HT-29 (cell line): Measurements from ENCODE around the gene ENSA. TPM values are rescaled to one million over a fixed set of nuclear protein-coding genes. Genes with fewer than 3 reads are reported as not detected.
"Not testable (repeated sequence)": the region's sequence is repeated elsewhere in the genome, so short reads cannot be mapped to it uniquely, and the experiment has no call there.

Source experiments
- DNase-seq: peaks from one replicate; pipeline ENCODE4 v3.0.0-alpha.2; 2015; ENCODE audit warnings: low spot score
- total RNA-seq: library from RNA; depleted of rRNA; stranded (reverse); fragments of >200 nt; shearing (Covaris generic); gene quantifications from 2 replicates; pipeline ENCODE4 v1.2.3, GENCODE V29; 2014; rRNA removed

Gene ENSA, protein sequence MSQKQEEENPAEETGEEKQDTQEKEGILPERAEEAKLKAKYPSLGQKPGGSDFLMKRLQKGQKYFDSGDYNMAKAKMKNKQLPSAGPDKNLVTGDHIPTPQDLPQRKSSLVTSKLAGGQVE
- 163 and 200 TPM in 2 replicates for total RNA-seq

DNA sequence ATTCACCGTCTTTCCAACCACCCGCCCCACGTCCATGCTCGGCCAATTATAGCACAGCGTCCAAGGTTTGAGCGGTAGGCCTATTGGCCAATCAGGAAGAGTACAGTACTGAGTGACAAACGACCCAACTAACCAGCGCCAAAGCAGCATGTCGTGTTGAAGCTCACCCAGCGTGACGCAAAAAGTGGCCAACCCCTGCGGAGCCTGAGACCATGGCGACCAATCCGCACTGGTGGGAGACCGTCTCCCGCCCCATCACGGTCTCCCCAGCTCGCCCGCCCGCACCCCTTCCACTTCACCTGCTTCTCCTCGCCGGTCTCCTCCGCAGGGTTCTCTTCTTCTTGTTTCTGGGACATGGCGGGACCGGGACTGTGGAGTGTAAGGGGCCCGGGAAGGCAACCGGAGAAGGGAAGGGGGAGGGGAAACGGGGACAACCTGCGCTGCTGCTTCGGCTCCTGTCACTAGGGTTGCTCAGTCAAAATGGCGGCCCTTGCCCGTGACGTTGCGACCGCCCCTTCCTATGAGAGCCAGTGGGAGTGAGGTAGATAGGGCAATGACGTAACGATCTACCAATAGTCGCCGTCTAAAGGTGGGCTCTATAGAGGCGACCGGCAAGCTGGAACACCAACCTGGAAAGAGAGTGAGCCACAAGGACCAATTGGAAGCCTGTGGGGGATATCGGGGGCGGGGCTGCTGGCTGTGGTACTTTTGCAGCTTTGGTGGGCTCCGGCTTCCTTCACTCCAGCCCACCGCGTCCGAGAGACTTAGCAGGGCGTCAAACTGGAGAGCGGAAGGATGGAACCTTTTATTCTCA lies at the start of gene ENSA:
TSS of gene ENSA (minus strand) at position 498 of the 814 bp plus-strand sequence. CDS start at position 356, 142 bp downstream.
- DNase-seq = peak; percentile 98

DNA sequence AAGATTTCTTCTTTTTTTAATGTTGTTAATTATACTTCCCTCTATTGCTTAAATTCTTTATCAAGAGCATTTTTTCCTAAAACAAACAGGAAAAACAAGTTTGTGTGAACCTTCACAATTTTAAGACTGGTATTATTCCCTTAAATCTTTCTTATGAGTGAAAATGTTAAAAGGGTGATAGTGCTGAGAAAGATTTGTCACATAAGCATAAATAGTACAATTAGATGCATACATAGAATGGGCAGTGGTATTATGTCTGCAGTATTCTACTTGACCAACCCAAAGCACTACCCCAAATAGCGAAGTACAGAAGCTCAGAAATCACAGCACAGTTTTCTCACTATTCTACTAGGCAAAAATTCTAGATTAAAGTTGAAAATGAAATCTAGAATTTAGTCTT lies 49.6 kb upstream of the ENSA start:
- no peak for DNase-seq

DNA sequence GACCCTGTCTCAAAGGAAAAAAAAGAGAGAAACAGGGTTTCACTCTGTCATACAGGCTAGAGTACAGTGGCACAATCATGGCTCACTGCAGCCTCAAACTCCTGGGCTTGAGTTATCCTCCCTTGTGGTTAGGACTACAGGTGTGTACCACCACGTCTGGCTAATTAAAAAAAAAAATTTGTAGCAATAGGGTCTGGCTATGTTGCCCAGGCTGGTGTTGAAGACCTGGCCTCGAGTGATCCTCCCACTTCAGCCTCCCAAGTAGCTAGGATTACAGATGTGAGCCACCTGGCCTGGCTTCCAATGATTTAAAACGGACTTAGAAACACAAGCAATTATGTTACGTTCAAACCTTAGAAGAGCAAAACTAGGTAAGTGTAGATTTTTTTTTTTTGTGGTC lies 45.5 kb upstream of the ENSA start:
- DNase-seq = no peak

DNA sequence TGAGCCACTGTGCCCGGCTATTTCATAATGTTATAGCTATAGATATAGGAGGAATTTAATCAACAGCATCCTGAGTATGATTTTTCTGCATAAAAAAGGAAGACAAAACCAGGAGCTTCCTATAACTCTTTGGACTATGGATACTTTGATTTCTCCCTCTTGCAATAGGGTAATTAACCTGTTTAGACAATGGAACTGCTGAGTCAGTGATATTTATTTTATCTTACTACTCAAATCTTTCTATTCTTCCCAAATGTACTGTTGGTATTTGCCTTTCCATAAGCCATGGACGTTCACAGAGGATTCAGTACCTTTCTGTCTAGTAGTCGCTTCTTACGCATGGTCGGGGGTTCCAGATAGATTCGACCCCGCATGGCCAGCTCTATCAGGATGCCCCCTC lies 33.9 kb upstream of the ENSA start:
- no peak for DNase-seq

DNA sequence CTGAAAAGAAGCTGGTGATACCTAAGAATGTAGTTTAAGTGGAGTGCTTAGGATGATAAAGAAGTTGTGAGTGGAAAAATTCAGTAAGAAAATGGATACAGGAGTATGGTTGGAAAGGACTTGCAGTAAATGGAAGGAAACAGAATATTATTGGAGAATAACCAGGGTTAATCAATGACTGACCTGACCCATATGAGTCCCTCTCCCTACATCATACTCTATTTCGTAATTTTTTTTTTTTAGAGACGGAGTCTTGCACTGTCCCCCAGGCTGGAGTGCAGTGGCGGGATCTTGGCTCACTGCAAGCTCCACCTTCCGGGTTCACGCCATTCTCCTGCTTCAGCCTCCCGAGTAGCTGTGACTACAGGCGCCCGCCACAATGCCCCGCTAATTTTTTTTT lies 33.4 kb upstream of the ENSA start:
- DNase-seq = no peak

DNA sequence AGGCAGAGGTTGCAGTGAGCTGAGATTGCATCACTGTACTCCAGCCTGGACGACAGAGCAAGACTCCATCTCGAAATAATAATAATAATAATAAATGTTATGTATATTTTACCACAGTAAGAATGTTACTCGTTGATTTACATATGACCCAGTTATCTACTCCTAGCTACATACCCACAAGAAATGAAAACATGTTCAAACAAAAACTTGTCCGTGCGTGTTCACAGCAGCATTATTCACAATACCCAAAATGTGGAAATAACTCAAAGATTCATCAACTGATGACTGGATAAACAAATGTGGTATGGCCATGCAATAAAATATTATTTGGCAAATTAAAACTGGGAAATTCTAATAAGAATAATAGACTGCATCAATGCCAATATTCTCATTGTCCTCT lies 31.7 kb upstream of the ENSA start:
- DNase-seq = no peak

DNA sequence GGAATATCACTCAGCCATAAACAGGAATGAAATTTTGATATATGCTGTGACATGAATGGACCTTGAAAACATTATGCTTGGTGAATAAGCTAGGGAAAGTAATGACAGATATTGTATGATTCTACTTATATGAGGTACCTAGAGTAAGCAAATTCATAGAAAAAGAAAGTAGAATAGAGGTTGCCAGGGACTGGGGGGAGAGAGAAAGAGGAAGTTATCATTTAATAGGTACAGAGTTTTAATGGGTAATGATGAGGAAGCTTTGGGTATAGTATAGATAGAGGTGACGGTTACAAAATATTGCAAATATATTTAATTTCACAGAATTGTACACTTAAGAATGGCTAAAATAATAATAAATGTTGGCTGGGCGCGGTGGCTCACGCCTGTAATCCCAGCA lies 31.2 kb upstream of the ENSA start:
- no peak for DNase-seq

DNA sequence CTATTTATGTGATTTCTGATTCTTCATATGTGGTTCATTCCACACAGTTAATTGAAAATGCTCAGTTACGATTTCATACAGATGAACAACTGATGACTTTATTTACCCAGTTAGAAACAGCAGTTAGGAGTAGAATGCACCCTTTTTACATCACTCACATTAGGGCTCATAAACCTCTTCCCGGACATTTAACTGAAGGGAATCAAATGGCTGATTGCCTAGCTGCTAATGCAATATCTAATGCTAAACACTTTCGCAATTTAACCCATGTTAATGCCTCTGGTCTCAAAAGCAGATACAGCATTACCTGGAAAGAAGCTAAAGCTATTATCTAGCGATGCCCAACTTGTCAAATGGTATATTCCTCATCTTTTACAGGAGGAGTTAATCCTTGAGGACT lies 27.7 kb upstream of the ENSA start:
- not testable (repeated sequence) for DNase-seq

DNA sequence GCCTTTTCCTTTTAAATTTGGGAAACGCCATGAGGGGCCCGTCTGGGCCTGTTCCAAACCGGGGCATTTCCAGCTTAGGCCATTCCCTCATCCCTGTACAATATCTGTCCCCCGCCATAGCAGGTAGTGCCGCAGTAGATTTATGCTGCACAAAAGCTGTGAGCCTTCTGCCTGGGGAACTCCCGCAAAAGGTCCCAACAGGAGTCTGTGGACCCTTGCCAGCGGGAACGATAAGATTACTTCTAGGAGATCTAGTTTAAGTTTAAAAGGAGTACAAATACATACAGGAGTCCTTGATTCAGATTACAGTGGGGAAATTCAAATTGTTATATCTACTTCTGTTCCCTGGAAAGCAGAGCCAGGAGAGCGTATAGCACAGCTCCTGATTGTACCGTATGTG lies 25.2 kb upstream of the ENSA start:
- not testable (repeated sequence) for DNase-seq

DNA sequence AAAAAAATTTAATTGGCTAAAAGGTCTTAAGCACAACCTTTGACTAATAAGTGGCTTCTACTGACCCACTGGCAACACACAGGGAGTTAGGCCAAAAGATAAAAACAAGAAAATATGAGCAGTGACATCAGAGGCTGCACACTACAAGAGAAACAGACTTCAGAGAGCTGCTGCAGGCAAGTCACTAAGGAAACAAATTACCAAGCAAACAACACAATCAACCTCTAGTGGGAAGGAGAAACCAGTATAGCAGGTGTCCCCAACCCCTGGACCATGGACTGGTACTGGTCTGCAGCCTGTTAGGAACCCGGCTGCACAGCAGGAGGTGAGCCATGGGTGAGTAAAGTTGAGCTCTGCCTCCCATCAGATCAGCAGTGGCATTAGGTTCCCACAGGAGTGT lies 20.8 kb upstream of the ENSA start:
- peak; percentile 67 for DNase-seq

DNA sequence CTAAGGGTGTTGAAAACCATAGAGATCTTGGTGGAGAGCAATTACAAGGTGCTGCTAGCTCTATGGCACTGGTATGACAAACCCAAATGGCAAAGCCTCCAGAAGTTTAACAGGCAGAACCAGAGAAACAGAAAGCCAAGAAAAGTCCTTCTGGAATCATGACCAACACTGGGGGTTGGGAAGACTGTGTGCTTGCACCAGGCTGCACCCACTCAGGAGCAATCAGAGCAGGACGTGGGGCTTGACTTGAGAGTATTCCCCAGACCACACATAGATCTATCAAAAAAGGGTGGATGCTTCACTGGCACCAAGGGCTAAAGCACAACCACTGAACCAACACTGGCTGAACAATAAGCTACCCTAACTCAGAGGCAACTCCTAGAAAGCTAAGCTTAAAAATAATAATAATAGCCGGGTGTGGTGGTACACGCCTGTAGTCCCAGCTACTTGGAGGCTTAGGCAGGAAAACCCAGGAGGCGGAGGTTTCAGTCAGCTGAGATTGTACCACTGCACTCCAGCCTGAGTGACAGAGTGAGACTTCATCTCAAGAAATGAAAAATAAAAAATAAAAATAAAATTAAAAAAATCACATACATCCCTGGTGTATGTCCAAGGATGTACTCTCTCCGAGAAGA lies 20.1 kb upstream of the ENSA start:
- no peak for DNase-seq

DNA sequence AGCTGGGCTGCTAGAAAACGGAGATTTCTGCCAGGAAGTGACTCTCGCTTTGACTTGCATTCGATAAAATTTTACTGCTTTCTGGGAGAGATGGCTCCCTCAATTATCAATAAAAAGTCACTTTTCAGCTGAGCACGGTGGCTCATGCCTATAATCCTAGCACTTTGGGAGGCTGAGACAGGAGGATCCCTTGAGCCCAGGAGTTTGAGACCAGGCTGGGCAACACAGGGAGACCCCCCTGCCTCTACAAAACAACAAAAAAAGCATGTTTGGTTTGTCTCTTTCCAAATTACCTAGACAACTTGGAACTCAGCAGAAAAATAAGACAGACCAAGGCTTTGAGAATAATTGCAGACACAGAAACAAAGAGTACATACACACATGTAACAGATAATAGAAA lies 12.9 kb upstream of the ENSA start:
- DNase-seq = no peak

DNA sequence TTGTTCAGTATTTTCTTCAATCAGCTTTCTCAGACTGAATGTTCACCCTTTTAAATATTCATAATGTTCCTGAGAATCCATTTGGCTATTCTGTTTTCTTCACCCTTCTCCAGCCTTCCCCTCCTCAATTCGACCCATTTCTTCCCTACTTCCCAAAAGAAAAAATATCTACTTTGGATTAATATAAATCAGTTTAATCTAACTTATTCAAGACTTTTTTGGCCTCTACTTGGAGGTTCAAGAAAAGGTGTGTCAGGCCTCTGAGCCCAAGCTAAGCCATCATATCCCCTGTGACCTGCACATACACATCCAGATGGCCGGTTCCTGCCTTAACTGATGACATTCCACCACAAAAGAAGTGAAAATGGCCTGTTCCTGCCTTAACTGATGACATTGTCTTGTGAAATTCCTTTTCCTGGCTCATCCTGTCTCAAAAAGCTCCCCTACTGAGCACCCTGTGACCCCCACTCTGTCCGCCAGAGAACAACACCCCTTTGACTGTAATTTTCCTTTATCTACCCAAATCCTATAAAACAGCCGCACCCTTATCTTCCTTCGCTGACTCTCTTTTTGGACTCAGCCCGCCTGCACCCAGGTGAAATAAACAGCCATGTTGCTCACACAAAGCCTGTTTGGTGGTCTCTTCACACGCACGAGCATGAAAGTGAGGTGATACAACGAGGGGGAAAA lies 11.9 kb upstream of the ENSA start:
- DNase-seq = not testable (repeated sequence)

DNA sequence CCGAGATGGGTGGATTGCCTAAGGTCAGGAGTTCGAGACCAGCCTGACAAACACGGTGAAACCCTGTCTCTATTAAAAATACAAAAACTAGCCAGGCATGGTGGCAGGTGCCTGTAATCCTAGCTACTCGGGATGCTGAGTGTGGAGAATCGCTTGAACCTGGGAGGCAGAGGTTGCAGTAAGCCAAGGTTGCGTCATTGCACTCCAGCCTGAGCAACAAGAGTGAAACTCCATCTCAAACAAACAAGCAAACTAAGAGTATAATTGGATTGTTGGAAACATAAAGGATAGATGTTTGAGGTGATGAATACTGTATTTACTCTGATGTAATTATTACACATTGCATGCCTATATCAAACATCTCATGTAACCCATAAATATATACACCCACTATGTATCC lies 9.0 kb upstream of the ENSA start:
- not testable (repeated sequence) for DNase-seq

DNA sequence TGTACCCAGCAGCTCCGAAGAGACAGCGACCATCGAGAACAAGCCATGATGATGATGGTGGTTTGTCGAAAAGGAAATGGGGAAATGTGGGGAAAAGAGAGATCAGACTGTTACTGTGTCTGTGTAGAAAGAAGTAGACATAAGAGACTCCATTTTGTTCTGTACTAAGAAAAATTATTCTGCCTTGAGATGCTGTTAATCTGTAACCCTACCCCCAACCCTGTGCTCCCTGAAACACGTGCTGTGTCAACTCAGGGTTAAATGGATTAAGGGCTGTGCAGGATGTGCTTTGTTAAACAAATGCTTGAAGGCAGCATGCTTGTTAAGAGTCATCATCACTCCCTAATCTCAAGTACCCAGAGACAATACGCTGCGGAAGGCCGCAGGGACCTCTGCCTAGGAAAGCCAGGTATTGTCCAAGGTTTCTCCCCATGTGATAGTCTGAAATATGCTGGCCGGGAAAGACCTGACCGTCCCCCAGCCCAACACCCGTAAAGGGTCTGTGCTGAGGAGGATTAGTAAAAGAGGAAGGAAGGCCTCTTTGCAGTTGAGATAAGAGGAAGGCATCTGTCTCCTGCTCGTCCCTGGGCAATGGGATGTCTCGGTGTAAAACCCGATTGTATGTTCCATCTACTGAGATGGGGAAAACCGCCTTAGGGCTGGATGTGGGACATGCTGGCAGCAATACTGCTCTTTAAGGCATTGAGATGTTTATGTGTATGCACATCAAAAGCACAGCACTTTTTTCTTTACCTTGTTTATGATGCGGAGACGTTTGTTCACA lies 5.6 kb upstream of the ENSA start:
- DNase-seq = not testable (repeated sequence)

DNA sequence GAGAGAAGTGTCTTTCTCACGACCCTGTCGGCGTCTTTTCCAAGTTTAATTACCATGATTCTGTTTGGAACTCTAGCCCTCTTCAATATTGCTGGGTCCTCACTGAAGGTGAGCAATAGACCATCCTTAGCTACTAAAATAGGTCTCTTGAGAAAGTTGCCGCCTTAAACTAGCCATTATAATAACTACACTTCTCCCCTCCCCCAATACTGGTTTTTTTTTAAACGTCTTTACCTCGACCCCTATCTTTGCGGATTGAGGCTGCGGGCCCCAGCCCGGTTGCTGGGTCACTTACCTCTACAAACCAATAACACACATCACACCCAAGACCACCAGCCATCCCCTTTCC lies 672 bp downstream of the ENSA start:
- DNase-seq = no peak

DNA sequence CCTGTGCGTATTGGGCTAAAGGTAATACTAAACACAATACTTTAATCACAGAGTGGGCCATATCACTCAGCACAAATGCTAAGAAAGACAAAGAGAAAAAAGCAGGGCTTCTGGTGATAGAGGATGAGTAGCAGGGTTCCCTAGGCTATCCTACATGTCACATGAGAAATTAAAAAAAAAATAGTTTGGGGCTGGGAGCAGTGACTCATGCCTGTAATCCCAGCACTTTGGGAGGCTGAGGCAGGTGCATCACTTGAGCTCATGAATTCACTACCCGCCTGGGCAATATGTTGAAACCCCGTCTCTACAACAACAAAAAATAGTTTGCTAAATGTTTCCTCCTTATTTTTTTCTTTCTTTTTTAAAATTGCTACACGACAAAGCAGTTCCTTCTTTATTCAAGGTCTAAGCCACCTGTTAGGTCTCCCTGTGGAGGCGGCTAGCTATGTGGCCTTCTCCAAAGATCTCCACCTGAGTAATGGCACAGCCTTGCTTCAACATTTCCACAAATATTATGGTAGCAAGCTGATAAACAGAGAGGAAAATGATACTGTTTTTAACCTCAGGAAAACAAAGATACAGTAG lies 1.5 kb downstream of the ENSA start:
- DNase-seq = no peak

DNA sequence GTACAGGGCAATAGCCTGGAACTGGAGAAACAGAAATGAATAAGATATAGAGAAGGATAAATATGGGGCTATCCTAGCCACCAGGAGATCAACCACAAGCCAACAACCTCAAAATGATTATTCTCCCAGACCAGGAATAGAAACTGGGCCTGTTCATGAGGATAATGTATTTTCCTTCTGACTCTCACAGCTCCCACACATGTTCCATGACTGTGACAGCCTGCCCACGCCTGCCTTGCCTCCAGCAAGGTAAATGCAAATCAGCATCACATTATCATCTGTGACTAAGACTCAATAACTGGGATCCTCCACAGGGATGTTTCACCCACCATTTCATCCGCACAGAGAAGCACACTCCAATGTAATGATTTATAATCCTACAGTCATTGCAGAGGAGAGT lies 3.3 kb downstream of the ENSA start:
- no peak for DNase-seq

DNA sequence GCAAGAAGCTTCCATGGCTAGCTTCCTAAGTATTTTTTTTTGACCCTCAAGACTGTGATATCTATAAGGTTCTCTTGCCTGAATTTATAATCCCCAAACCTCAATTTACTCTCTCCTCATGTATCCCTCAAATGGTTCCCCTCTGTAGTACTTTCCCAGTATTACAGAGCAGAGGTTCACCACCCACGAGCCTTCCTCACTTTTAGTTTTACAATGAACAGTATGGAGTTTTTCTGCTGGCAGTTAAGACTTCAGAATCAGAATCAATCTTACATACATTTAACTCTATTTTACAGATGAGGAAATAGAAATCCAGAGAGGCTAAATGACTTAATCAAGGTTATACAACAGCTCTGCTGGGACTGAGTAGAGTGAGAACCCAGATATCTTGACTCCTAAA lies 4.9 kb downstream of the ENSA start:
- DNase-seq = not testable (repeated sequence)

DNA sequence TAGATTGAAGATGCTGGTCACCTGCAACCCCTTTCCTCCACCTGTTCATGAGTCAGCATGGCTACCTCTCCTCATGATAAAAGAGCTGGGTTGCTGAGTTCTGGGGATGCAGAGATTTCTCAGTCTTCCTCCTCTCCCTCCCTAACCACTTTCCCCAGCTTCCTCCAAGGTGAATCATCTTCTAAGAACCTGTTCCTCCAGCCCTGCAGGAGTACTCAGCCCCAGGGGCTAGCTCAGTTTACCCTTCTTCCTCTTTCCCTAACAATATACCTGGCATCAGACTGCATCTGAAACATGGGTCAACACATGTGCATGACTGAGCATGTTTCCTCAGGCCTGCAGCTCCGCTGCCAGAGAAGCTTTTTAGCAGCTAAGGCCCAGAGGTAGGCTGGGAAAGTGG lies 5.3 kb downstream of the ENSA start:
- peak; percentile 45 for DNase-seq

DNA sequence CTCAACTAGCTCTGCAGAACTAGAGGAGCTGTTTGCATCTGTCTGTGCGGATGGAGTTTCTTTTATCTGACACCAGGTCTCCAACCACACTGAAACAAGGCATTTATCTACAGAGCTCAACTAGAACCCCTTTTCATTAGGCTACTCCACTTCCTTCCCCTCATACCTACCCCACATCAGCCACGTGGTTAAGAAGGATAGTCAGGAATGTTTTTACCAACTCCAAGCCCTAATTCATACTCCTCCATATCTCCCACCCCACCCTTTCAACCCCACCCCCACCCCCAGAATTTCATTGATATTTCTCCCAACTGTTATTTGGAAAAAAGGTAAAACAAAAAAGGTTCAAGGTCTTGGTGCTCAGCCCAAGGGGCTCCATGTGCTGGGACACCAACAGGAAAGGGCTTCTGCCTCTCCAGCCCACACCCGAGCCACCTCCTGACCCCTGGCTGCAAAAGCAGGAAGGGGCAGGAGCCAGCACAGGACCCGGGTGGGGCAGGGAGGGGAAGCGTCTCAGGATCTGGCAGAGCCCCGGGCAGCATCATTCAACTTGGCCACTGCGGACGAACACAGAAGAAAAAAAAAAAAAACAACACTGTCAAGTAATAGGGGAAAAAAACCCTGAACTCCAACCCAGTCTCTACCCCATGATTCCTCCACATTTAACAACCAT lies 7.0 kb downstream of the ENSA start:
- DNase-seq = no peak
